Measurements from ENCODE around the gene GRIK3. TPM values are rescaled to one million over a fixed set of nuclear protein-coding genes. Genes with fewer than 3 reads are reported as not detected.

Gene GRIK3
- total and polyA plus RNA-seq, 2 of the 8 experiments (the other 6 are each of a cell fraction or from before 2014, with no cell fraction given), result 2.1 to 3.4 TPM

GRCh38 chr1:36755303-36756230 lies 278.7 kb downstream of the GRIK3 start:
- H4K20me1 ChIP-seq (replicated peaks in 1 of 2; ENCODE audit: control insufficient read depth in 1 of 2, insufficient read depth in 2 of 2, low read length in 2 of 2), result no peaks in the 10 kb centered on the region
- CTCF ChIA-PET (ENCODE audit: partially characterized antibody), result interaction anchor here (0.6 to 1.8 kb wide), 3 partner anchors 24 to 108 kb away, joined by 4 to 5 read pairs (median 4); no protein-coding TSS in a partner anchor
- H4K8ac ChIP-seq (ENCODE audit: extremely low read depth, insufficient read depth, low read length), result no peak overlapping the region
- H3K18ac ChIP-seq (ENCODE audit: extremely low read depth, low read length), result no peak overlapping the region
- H3K27ac ChIP-seq (ENCODE audit: low read depth, low read length), result no peak overlapping the region
- no peak overlapping the region for H2AK5ac ChIP-seq (ENCODE audit: low read depth, low read length)
- no peak overlapping the region; the same call in 1 of the 2 replicates for H2BK5ac ChIP-seq (ENCODE audit: low read depth, low read length)
- H3K36me3 ChIP-seq (ENCODE audit: control insufficient read depth in 2 of 4, insufficient read depth in 4 of 4, low read length in 3 of 4), result no peaks in the 10 kb centered on the region
- DNase-seq (ENCODE audit: low read depth in 1 of 2, low spot score in 2 of 2) (no peak), FAIRE-seq (no peak)
- H2BK120ac ChIP-seq (replicated peaks; ENCODE audit: low read depth, low read length), result no peak overlapping the region
- H3K79me1 ChIP-seq (ENCODE audit: low read depth, low read length), result no peaks in the 10 kb centered on the region
- H2AFZ ChIP-seq (ENCODE audit: low read length), result no peak overlapping the region
- H3K79me2 ChIP-seq (ENCODE audit: control insufficient read depth in 1 of 2, insufficient read depth in 2 of 2, low read length in 2 of 2), result no peaks in the 10 kb centered on the region
- H3K9ac ChIP-seq (replicated peaks in 1 of 4; ENCODE audit: extremely low read depth in 1 of 4, low read depth in 3 of 4, low read length in 3 of 4), result no peak overlapping the region
- H2BK12ac ChIP-seq (ENCODE audit: low read depth, low read length), result no peak overlapping the region
- peaks cover 0 to 4% (median 1%) of the 10 kb centered on the region in 4 experiments; a peak in 1 of 7 replicates for H3K4me1 ChIP-seq (replicated peaks in 1 of 4; ENCODE audit: control insufficient read depth in 3 of 4, insufficient read depth in 4 of 4, low read length in 3 of 4)
- no peak overlapping the region for H3K56ac ChIP-seq (replicated peaks; ENCODE audit: insufficient read length, low read depth, low read length)
- no peak overlapping the region for H4K5ac ChIP-seq (ENCODE audit: insufficient read length, low read depth, low read length)
- H4K91ac ChIP-seq (replicated peaks; ENCODE audit: insufficient read length, low read length), result no peak overlapping the region
- H3K9me3 ChIP-seq (ENCODE audit: insufficient read depth in 2 of 2, low read depth in 1 of 2, low read length in 1 of 2), result peaks cover 3% of the 10 kb centered on the region in 2 experiments; a peak in 2 of 4 replicates
- H3K23ac ChIP-seq (ENCODE audit: insufficient read length), result no peak overlapping the region
- H3K4me3 ChIP-seq (ENCODE audit: extremely low read depth in 1 of 4, insufficient read depth in 2 of 4, low read depth in 3 of 4, low read length in 4 of 4), result no peak overlapping the region
- H3K4me2 ChIP-seq (ENCODE audit: insufficient read depth in 1 of 2, low read depth in 2 of 2, low read length in 2 of 2), result no peak overlapping the region
- H2BK20ac ChIP-seq (ENCODE audit: low read length), result 0 out of 2 replicates have a peak overlapping the region, but pooled peaks have one; percentile 61
- no peak overlapping the region for H3K4ac ChIP-seq (replicated peaks; ENCODE audit: insufficient read length, low read depth, low read length)
- H3K14ac ChIP-seq (ENCODE audit: insufficient read length), result no peak overlapping the region
- POLR2A ChIA-PET (ENCODE audit: partially characterized antibody), result no interaction called here
- H3K23me2 ChIP-seq (ENCODE audit: low read depth, low read length), result no peaks in the 10 kb centered on the region
- no peak overlapping the region for H2BK15ac ChIP-seq (ENCODE audit: low read length)
- H3K27me3 ChIP-seq (replicated peaks in 1 of 4; ENCODE audit: control insufficient read depth in 3 of 4, extremely low read depth in 1 of 4, insufficient read depth in 3 of 4, low read length in 3 of 4), result no peaks in the 10 kb centered on the region
- 91% methylated on average over 12 of the region's 12 CpGs; no CpG with 5 or more reads in 1 of the 2 experiments for WGBS, 2 experiments (ENCODE audit: extremely low coverage in 1 of 2, insufficient coverage in 1 of 2, insufficient read length in 1 of 2, insufficient replicate concordance in 2 of 2, low coverage in 1 of 2, low lambda C conversion rate in 2 of 2, missing lambda C conversion rate in 1 of 2)
- no peak for TF ChIP-seq SP1 (IDR thresholded peaks at IDR 0.05; ENCODE audit: low read depth, low read length)
- TF ChIP-seq SIRT6 (IDR thresholded peaks at IDR 0.05; ENCODE audit: low read length), result no peak
- TF ChIP-seq GTF2F1 (IDR thresholded peaks at IDR 0.05; ENCODE audit: borderline replicate concordance, low read depth, low read length), result no peak
- no peak for TF ChIP-seq CREB1 (IDR thresholded peaks at IDR 0.05)
- no peak for TF ChIP-seq MAFK (IDR thresholded peaks at IDR 0.05; ENCODE audit: low read depth, low read length)
- TF ChIP-seq SP2 (IDR thresholded peaks at IDR 0.05; ENCODE audit: low read length), result no peak
- no peak for TF ChIP-seq NRF1 (IDR thresholded peaks at IDR 0.05; ENCODE audit: low read depth, low read length)
- no peak for TF ChIP-seq EP300 (IDR thresholded peaks at IDR 0.05; ENCODE audit: borderline replicate concordance in 1 of 2, low read depth in 2 of 2, low read length in 2 of 2)
- no peak for TF ChIP-seq BRCA1 (IDR thresholded peaks at IDR 0.05; ENCODE audit: low read depth, low read length)
- no peak for TF ChIP-seq CTBP2 (IDR thresholded peaks at IDR 0.05; ENCODE audit: borderline replicate concordance, insufficient read depth, insufficient read length, low read length)
- no peak for TF ChIP-seq POU5F1 (IDR thresholded peaks at IDR 0.05; ENCODE audit: low read depth, low read length)
- TF ChIP-seq HDAC2 (IDR thresholded peaks at IDR 0.05; ENCODE audit: borderline replicate concordance in 1 of 2, low read depth in 2 of 2, low read length in 2 of 2), result no peak
- TF ChIP-seq POLR2A (IDR thresholded peaks at IDR 0.05; ENCODE audit: control extremely low read depth in 1 of 2, low read depth in 2 of 2, low read length in 2 of 2), result no peak
